ENCODE results near the gene EXOSC5. TPM values are rescaled to one million over a fixed set of nuclear protein-coding genes. Genes with fewer than 3 reads are reported as not detected.

EXOSC5 gene
- total RNA-seq, 1 donor from 2014 or later = 20.3 TPM

DNA sequence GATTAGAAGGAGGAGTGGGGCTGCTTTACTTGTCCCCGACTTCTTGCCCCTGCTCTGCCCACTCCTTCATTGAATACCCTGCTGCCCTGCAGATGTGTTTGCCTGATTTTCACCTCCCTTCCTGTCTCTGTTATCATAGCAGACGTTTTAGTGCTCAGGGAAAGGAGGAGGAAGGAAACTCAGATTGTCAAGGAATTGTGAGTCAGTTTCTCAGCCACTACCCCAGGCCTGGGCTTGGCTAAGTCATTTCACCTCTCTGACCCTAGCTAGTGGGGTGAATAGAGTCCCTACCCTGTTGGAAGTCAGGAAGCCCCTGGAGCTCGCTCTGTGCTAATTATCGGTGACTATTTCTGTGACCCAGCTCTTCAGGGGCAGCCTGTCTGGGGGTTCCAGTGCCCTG, 4.3 kb upstream of the EXOSC5 start:
- Mint-ChIP-seq H3K4me3 (peak overlapping the region; percentile 47), H3K9me3 (no peaks in the 10 kb centered on the region), H3K27me3 (ENCODE audit: low read depth) (no peaks in the 10 kb centered on the region), H3K27ac (ENCODE audit: unreplicated experiment) (no peak overlapping the region), H3K36me3 (ENCODE audit: low read depth) (no peaks in the 10 kb centered on the region), H3K4me1 (peaks cover 26% of the 10 kb centered on the region)
- no peak for DNase-seq (ENCODE audit: low read depth, low spot score)
- TF ChIP-seq, protein P1, sequence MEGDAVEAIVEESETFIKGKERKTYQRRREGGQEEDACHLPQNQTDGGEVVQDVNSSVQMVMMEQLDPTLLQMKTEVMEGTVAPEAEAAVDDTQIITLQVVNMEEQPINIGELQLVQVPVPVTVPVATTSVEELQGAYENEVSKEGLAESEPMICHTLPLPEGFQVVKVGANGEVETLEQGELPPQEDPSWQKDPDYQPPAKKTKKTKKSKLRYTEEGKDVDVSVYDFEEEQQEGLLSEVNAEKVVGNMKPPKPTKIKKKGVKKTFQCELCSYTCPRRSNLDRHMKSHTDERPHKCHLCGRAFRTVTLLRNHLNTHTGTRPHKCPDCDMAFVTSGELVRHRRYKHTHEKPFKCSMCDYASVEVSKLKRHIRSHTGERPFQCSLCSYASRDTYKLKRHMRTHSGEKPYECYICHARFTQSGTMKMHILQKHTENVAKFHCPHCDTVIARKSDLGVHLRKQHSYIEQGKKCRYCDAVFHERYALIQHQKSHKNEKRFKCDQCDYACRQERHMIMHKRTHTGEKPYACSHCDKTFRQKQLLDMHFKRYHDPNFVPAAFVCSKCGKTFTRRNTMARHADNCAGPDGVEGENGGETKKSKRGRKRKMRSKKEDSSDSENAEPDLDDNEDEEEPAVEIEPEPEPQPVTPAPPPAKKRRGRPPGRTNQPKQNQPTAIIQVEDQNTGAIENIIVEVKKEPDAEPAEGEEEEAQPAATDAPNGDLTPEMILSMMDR (conservative IDR thresholded peaks at IDR 0.05) = no peak

DNA sequence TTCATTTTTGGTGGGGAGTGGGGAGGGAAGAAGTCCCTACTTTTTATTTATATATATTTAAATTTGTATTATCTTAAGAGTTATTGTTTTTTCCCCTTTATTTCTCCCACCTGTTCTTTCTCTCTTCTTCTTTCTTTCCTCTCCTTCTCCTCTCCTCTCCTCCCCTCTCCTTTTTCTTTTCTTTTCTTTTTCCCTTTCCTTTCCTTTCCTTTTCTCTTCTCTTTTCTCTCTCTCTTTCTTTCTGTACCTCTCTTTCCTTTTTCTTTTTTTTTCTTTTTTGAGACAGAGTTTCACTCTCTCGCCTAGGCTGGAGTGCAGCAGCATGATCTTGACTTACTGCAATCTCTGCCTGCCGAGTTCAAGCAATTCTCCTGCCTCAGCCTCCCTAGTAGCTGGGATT, 2.4 kb upstream of the EXOSC5 start:
- TF ChIP-seq, protein P1 (conservative IDR thresholded peaks at IDR 0.05) = no peak
- Mint-ChIP-seq H3K36me3 (ENCODE audit: low read depth) (no peaks in the 10 kb centered on the region), H3K4me3 (peak overlapping the region; percentile 76), H3K9me3 (no peaks in the 10 kb centered on the region), H3K27ac (ENCODE audit: unreplicated experiment) (no peak overlapping the region), H3K4me1 (peaks cover 38% of the 10 kb centered on the region), H3K27me3 (ENCODE audit: low read depth) (no peaks in the 10 kb centered on the region)
- no peak for DNase-seq (ENCODE audit: low read depth, low spot score)

DNA sequence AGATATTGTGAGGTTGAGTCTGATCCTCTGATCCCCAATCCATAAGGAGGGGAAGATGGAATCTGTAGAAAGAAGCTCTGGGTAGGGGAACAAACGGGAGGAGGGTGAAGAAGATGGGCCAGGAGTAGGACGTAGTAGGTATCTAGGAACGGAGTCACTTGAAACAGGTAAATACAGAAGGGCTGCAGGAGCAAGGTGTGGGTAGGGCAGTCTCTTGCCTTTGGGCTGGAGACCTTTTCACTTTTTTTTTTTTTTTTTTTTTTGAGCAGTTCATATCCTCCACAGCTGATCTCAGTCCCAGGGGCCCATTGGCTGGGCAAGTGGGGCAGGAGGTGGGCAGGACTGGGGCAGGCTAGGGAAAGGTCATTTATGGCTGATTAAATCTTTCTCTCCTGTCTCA, 1.9 kb upstream of the EXOSC5 start:
- Mint-ChIP-seq H3K27me3 (ENCODE audit: low read depth) (no peaks in the 10 kb centered on the region), H3K27ac (ENCODE audit: unreplicated experiment) (peak overlapping the region; percentile 10), H3K4me1 (peaks cover 38% of the 10 kb centered on the region), H3K4me3 (peak overlapping the region; percentile 97), H3K9me3 (no peaks in the 10 kb centered on the region), H3K36me3 (ENCODE audit: low read depth) (no peaks in the 10 kb centered on the region)
- no peak for DNase-seq (ENCODE audit: low read depth, low spot score)
- TF ChIP-seq, protein P1 (conservative IDR thresholded peaks at IDR 0.05) = no peak

DNA sequence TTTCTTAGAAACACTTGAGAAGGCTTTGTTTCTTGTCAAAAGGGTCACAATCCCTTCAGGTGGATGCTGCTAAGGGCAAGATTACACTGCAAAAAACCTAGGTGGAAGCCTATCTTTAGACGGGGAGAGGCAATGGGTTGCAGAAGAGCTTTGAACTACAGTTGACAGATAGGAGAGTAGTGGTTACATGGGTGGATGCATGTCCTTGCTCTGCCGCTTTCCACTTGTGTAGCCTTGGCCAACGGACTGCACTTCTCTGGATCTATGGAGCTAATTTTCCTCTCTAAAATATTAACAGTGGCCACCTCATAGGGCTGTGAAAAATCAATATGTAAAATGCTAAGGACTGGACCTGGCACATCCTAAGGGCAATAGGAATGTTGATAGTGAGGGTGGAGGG, 1.4 kb upstream of the EXOSC5 start:
- no peaks in the 10 kb centered on the region for H3K36me3 Mint-ChIP-seq (ENCODE audit: low read depth)

DNA sequence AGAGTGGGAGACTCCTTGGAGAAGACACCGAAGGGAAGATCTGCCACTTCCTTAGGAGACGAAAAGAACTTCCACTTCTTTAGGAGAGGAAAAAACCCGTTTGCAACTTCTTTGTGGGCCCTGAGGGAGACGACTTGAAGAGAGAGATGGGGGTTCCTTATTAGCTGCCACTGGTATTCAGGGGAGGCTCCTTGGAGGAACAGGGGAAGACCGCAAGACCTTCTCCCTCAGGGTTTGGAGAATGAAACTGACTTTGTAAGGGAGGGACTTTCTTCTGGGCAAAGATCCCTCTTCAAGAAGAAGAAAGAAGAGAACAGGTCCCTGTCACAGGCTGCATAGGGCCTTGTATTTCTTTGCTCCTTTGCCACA, 875 bp upstream of the EXOSC5 start:
- DNase-seq (ENCODE audit: low read depth, low spot score) = no peak
- no peaks in the 10 kb centered on the region for H3K27me3 Mint-ChIP-seq (ENCODE audit: low read depth)
- peaks cover 38% of the 10 kb centered on the region for H3K4me1 Mint-ChIP-seq

More for the DNA sequence above, 1.4 kb upstream of the EXOSC5 start:
- TF ChIP-seq, protein P1 (conservative IDR thresholded peaks at IDR 0.05) = no peak
- Mint-ChIP-seq H3K27ac (ENCODE audit: unreplicated experiment) (peak overlapping the region; percentile 10), H3K4me1 (peaks cover 38% of the 10 kb centered on the region), H3K27me3 (ENCODE audit: low read depth) (no peaks in the 10 kb centered on the region), H3K9me3 (no peaks in the 10 kb centered on the region), H3K4me3 (peak overlapping the region; percentile 97)
- DNase-seq (ENCODE audit: low read depth, low spot score) = no peak

More for the DNA sequence above, 875 bp upstream of the EXOSC5 start:
- peak overlapping the region; percentile 100 for H3K27ac Mint-ChIP-seq (ENCODE audit: unreplicated experiment)
- TF ChIP-seq, protein P1 (conservative IDR thresholded peaks at IDR 0.05) = no peak
- H3K36me3 Mint-ChIP-seq (ENCODE audit: low read depth) = no peaks in the 10 kb centered on the region
- H3K9me3 Mint-ChIP-seq = no peaks in the 10 kb centered on the region
- peak overlapping the region; percentile 97 for H3K4me3 Mint-ChIP-seq

All from neural crest cell (in vitro differentiated cells).